Activated CD4-positive, alpha-beta T cell treated with anti-CD3 and anti-CD28 coated beads for 48 hours (primary cell): ENCODE measurements around the gene MACO1.
"Not testable (repeated sequence)": the region's sequence is repeated elsewhere in the genome, so short reads cannot be mapped to it uniquely, and the experiment has no call there.

Experiments used
- DNase-seq: peaks from one replicate; pipeline ENCODE4 v3.0.0-alpha.2; 2020

Gene MACO1, protein sequence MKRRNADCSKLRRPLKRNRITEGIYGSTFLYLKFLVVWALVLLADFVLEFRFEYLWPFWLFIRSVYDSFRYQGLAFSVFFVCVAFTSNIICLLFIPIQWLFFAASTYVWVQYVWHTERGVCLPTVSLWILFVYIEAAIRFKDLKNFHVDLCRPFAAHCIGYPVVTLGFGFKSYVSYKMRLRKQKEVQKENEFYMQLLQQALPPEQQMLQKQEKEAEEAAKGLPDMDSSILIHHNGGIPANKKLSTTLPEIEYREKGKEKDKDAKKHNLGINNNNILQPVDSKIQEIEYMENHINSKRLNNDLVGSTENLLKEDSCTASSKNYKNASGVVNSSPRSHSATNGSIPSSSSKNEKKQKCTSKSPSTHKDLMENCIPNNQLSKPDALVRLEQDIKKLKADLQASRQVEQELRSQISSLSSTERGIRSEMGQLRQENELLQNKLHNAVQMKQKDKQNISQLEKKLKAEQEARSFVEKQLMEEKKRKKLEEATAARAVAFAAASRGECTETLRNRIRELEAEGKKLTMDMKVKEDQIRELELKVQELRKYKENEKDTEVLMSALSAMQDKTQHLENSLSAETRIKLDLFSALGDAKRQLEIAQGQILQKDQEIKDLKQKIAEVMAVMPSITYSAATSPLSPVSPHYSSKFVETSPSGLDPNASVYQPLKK

GRCh38 chr1:25430073-25430966, at the start of gene MACO1:
Gene MACO1 (plus strand): TSS chr1:25430897. CDS start chr1:25431099, 202 bp downstream.
- peak; percentile 97 for DNase-seq

DNA sequence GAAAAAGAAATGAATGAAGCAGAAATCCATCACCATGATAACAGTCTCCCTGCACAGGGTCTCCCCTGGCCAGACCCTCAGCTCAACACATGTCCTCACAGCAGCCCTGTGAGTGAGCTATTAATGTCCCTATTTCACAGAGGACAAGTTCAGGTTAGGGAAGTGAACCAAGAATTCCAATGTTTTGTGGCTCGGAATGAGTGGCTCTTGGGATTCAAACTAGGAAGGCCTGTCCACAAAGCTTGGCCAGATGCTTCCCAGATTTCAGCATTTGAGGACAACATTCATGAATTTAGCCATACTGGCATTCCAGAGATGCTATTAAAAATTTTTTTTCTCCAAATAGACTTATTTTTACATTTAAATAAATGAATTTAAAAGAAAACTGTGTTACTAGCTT, 48.2 kb upstream of the MACO1 start:
- DNase-seq: not testable (repeated sequence)

- DNase-seq: not testable (repeated sequence)
Measured at GRCh38 chr1:25383090-25383489, 47.6 kb upstream of the MACO1 start.

DNA sequence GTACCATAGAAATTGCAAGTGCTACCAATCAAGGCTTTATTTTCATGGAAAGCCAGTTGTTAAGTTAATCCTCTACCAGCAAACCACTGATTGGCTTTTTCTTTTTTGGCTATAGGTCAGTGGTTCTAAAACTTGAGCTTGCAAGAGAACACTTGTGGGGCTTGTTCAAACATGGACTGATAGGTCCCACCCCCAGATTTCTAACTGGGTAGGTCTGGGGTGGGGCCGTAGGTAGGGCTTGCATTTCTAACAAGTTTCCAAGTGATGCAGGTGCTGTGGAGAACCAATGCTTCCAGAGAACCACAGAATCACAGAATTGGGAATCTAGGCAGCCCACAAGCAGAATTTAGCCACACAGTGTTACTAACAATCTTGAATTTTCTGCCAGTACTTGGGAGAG, 46.8 kb upstream of the MACO1 start:
- not testable (repeated sequence) for DNase-seq

GRCh38 chr1:25387096-25387495, 43.6 kb upstream of the MACO1 start:
- not testable (repeated sequence) for DNase-seq

- not testable (repeated sequence) for DNase-seq
Measured at GRCh38 chr1:25388691-25389090, 42.0 kb upstream of the MACO1 start.

- DNase-seq: not testable (repeated sequence)
Measured at GRCh38 chr1:25389721-25390120, 41.0 kb upstream of the MACO1 start.

DNA sequence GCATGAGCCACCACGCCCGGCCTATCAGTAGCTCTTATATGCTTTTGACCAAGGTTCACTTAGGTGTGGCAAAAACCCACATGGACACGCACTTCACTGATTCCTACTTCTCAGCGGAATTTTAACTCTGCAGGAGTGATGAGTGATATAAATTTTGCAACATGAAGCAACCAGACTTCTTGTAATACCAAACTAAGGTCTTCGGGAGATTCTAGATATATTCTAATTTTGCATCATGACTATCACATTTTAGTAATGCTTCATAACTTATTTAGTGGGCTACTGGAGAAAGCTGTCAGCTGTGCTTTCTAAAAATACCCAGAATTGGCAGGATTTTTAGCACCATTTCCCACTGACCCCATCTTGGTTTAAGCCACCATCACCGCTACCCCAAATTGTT, 37.9 kb upstream of the MACO1 start:
- DNase-seq: no peak

GRCh38 chr1:25397549-25397948, 33.1 kb upstream of the MACO1 start:
- DNase-seq: not testable (repeated sequence)

- DNase-seq: not testable (repeated sequence)
Measured at GRCh38 chr1:25398079-25398478, 32.6 kb upstream of the MACO1 start.

DNA sequence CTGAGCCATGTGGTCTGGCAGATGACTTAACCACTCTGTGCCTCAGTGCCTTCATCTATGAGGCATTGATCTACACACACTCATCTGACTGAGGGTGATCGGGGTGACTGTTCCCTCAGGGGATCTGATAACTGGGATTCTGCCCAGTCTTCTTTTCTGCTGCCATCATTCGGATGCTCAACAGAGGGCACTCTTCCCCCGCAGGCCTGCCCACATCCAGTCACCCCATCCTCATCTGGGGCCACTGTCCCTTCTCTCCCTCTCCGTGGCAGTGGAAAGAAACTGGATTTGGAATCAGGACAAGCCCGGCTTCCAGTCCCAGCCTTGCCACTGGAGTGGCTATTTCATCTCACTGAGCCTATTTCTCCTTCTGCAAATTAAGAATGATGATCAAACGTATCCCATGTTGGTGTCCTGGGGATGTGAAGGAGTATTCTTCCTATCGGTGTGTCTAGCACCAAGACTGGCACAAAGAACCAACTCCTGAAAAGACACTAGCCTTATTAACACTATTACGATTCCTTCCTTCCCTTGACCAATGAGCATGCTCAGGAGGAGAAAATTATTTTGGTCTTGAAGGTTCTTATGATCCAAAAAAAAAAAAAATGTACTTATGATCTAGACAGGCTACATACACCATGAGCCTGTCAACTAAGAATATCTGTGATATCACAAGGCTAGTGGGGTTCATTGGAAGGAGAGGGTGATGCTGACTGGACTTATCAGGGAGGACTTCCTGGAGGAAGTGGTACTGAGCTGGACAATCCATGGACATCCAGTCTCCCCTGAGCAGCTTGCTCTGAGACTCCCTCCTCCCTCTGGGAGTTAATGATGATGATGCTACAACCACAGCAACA, 27.5 kb upstream of the MACO1 start:
- DNase-seq: peak; percentile 14

- not testable (repeated sequence) for DNase-seq
Measured at GRCh38 chr1:25405731-25406305, 24.9 kb upstream of the MACO1 start.

DNA sequence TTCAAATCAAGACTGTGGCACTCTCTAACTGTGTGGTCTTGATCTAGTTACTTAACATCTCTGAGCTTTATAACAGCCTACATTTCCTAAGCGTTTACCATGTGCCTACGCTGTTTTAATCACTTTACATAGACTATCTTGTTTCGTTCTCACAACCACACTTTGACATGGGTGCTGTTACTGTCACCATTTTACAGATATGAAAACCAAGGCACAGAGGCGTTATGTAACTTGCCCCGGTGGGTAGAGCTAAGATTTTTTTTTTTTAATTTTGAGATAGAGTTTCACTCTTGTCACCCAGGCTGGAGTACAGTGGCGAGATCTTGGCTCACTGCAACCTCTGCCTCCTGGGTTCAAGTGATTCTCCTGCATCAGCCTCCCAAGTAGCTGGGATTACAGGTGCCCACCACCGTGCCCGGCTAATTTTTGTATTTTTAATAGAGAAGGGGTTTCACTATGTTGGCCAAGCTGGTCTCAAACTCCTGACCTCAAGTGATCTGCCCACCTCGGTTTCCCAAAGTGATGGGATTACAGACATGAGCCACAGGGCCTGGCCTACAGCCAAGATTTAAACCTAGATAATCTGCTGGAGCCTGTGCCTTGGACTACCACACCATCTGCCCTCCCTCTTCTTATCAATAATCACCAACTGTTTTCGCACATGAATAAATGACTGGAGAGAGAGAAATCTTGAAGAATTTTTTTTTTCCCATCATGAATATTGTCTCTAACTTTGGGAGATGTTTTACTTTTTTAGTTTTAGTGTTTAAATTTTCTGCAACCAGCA, 20.9 kb upstream of the MACO1 start:
- DNase-seq: not testable (repeated sequence)

- DNase-seq: not testable (repeated sequence)
Measured at GRCh38 chr1:25412872-25413623, 17.6 kb upstream of the MACO1 start.

DNA sequence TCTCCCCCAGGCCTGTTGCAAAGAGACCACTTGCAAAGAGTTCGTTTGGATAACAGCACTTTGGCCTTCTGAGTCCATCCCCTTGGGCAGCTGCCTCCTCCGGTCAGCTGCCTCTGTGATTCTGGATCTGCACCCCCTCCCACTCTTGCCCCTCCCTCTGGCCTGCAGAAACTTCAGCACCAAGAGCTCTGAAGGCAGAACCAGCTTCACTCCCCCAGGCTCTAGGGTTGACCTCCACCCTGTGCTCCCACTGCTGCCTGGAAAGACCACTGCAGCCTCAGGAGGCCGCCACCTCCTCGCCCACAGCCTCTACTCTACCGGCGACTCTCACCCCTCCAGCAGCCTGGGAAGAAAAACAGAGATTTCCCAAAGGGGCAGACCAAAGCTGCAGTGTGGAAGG, 16.5 kb upstream of the MACO1 start:
- DNase-seq: not testable (repeated sequence)

DNA sequence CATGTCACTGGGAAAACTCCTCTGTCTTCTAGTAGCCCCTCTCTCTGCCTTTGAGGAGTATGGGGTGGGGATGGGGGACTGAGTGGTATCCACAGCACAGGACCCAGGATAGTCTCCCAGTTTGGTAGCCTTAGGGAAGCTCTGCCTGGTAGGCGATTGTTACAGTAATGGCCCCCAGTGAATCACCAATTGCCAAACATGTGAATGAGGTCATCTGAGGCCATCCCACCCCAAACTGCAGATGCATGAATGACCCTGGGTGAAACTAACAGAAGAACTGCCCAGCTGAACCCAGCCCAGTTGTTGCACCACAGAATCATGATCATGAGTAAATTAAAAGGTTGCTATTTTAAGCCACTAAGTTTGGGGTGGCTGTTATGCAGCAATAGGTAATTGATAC, 16.1 kb upstream of the MACO1 start:
- not testable (repeated sequence) for DNase-seq

- DNase-seq: not testable (repeated sequence)
Measured at GRCh38 chr1:25417280-25417679, 13.4 kb upstream of the MACO1 start.

DNA sequence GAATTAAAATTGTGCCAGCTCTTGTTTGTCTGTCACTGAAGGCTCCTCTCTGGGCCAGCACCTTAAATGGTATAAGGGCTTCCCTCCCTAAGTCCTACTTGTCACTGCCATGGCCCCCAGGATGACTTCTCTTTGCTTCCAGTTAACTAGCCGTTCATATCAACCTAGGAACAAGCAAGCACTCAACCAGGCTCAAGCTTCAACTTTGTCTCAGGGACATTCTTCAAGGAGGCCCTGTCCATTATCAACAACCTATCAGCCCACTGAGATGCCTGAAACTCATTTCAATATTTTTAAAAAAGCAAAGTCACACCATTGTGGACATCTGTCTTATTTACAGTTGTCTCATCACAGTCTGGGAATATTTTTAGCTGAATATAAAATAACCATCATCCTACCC, 11.4 kb upstream of the MACO1 start:
- not testable (repeated sequence) for DNase-seq

- DNase-seq: not testable (repeated sequence)
Measured at GRCh38 chr1:25420715-25421114, 10.0 kb upstream of the MACO1 start, which contains the start of gene RHCE. Gene RHCE (minus strand): TSS chr1:25420825. CDS start chr1:25420786, 39 bp downstream.

DNA sequence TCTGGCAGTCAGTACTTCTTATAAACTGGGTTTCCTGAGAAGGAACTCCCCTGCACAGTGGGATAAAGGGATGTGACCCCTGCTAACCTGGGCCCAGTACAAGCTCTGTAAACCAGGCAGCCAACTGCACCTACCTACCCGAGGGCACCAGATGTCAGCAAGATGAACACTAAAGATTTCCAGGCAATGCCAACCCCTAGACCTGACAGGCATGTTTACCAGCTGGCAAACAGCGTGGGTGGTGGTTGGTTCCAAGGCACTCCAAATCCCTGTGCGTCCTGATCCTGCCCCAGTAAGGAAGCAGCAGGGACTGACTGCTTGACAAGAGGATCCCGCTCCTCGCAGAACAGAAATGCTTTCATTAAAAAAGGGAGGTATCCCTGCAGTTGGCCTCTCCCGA, 7.5 kb upstream of the MACO1 start:
- not testable (repeated sequence) for DNase-seq
